Measurements from ENCODE around the gene CRIP2.

The CRIP2 gene

DNA sequence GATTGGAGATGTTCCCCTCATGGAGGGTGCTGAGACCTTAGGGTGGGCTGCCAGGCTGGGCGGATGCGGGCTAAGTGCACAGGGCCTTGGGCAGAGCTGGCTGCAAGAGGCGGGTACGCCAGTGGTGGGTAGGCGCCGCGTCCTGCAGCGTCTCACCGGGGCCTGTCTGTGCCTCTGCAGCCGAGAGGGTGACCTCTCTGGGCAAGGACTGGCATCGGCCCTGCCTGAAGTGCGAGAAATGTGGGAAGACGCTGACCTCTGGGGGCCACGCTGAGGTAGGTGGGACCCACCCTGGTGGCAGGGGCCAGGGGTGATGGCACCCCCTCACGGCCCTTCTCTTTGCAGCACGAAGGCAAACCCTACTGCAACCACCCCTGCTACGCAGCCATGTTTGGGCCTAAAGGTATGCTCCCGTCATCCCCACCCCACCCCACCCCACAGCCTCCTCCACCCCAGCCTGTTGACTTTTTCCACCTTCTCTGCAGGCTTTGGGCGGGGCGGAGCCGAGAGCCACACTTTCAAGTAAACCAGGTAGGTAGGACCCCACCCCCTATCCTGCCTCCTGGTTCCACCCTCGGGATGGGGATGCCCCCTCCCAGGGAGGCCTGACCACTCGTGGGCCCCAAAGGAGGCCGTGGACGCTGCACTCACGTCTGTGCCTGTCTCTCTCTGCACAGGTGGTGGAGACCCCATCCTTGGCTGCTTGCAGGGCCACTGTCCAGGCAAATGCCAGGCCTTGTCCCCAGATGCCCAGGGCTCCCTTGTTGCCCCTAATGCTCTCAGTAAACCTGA lies 13.6 kb downstream of the CRIP2 start:
- DNase-seq (ENCODE audit: low read depth) = no peak

DNA sequence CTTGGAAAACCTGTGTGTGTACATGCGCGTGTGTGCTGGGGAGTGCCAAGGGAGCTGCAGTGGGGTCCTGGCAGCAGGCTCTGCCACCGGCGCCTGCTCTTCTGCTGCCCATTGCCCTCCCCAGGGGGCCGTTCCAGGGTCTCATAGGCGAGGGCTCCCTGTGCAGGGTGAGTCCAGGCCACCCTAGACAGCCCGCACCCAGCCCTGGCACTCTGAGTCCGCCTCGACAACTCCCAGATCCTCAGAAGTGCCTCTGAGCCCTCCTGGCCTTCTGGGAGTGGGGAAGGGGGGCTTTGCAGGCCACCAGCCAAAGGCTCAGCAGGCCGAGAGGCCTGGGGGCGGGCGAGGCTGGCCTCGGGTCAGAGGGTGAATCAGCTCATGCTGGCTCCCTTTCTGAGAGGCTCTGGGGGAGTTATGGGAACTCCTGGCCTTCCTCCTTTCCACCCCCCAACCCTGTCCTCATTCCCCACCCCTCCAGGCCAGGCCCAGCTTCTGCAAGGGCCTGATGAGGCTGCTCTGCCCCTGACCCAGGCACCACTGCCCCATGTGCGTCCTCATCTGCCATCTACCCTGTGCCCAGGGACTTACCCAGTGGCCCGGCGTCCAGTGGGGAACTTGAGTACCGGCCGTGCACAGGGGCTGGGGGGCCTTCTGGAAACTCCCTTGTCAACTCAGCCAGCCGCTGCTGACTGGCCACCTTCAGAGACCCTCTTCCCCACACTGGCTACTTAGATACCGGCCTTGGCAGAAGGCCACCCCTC lies 14.3 kb downstream of the CRIP2 start:
- DNase-seq (ENCODE audit: low read depth) = no peak

GRCh38 chr14:105489542-105490266 lies 15.1 kb downstream of the CRIP2 start:
- peak; percentile 53 for DNase-seq (ENCODE audit: low read depth)

GRCh38 chr14:105490267-105490571 lies 15.6 kb downstream of the CRIP2 start:
- DNase-seq (ENCODE audit: low read depth) = no peak

- peak; percentile 98 for DNase-seq (ENCODE audit: low read depth)
Observed at GRCh38 chr14:105490572-105491365, 16.1 kb downstream of the CRIP2 start, which contains the start of gene TEDC1. Gene TEDC1 (plus strand): TSS chr14:105491246. CDS start chr14:105491376, 130 bp downstream.

DNA sequence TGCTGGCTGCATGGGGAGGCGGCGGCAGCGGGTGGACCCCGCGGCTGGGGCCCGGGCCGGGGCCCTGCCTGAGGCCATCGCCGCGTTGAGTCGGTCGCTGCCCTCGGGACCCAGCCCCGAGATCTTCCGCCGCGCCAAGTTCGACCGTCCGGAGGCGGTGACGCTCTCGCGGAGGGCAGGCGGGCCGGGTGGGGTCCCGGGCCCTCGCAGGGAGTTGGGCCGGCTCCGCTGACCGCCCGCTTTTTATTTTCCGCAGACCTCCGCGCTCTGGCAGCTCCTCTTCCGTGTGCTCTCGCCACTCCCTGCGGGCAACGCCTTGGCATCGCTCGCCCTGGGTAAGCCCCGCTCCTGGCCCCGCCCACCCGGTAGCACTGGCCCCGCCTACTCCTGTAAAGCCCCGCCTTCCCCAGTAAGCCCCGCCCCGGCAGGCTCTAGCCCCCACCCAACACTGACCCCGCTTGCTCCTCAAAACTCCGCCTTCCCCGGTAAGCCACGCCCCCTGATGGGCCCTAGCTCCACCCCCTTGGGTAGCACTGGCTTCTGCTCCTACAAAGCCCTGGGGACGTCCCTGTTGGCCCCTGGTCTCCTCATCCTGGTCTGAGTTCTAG lies 16.8 kb downstream of the CRIP2 start:
- peak; percentile 15 for DNase-seq (ENCODE audit: low read depth)

- DNase-seq (ENCODE audit: low read depth) = no peak
Observed at GRCh38 chr14:105492031-105492970, 17.7 kb downstream of the CRIP2 start.

- DNase-seq (ENCODE audit: low read depth) = no peak
Observed at GRCh38 chr14:105492971-105493871, 18.6 kb downstream of the CRIP2 start.

DNA sequence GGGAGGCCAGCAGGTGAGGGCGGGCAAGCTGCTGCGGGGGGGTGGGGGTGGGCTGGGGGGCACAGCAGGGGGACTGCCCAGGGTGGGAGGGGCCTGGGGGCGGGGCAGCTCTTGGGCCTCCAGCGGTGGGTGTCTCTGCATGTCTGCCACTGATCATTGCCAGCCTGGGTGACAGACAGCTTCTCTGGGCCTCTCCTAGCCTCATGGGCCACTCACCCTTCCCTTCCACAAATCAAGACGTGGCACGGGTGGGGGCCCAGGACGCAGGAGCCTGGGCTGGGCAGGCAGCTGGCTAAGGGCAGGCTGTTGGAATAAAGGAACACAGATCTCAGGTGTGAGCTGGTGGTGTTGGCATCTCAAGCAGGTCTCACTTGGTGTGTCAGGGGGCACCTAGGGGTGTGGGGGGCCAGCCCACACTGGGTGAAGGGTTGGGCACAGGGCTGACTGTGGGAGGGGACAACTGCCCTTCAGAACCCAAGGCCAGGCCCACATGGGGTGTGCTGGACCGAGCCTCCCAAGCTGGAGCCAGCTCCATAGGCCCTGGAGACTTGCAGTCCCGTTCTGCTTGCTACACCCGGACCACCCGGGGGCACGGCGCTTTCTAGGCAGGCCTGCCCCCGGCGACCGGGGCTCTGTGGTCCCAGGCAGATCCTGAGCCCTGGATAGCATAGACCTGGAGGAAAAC lies 19.4 kb downstream of the CRIP2 start:
- no peak for DNase-seq (ENCODE audit: low read depth)

GRCh38 chr14:105494606-105494929 lies 19.9 kb downstream of the CRIP2 start:
- no peak for DNase-seq (ENCODE audit: low read depth)

DNA sequence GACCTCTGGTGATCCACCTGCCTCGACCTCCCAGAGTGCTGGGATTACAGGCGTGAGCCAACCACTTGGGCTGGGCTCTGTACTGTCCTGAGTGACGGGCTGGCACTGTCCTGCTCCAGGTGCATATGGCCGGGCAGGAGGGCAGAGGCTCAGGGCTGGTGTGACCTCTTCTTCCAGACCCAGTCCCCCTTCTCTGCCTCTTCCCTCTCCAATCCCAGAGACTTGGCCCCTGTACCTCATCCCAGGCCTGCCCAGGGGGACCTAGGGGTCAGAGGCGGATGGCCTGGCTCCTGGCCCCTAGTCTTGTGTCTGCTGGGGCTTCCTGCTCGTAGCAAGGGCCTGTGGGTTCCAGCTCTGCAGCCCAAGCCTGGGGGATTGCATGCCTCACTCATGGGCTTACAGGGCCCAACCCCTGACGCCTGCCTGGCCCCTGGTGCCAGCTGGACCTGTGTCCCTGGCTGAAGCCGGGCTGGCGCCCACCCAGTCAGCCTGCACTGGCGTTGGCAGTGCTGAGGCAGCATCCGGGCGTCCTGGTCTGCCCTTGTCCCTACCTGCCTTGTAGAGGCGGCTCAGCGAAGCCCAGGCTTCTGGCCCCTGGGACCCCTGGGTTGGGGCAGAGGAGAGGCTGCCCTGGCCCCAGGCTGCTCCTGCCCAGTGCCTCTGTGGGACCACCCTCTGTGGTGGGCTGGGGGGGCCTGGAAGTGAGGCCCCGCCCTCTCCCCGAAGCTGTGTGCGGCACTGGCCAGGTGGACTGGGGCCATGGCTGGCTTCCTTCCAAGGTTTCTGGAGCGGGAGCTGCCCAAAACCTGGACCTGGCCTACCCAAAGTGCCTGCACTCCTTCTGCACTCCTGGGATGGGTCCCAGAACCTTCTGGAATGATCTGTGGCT lies 20.7 kb downstream of the CRIP2 start:
- DNase-seq (ENCODE audit: low read depth) = no peak

DNA sequence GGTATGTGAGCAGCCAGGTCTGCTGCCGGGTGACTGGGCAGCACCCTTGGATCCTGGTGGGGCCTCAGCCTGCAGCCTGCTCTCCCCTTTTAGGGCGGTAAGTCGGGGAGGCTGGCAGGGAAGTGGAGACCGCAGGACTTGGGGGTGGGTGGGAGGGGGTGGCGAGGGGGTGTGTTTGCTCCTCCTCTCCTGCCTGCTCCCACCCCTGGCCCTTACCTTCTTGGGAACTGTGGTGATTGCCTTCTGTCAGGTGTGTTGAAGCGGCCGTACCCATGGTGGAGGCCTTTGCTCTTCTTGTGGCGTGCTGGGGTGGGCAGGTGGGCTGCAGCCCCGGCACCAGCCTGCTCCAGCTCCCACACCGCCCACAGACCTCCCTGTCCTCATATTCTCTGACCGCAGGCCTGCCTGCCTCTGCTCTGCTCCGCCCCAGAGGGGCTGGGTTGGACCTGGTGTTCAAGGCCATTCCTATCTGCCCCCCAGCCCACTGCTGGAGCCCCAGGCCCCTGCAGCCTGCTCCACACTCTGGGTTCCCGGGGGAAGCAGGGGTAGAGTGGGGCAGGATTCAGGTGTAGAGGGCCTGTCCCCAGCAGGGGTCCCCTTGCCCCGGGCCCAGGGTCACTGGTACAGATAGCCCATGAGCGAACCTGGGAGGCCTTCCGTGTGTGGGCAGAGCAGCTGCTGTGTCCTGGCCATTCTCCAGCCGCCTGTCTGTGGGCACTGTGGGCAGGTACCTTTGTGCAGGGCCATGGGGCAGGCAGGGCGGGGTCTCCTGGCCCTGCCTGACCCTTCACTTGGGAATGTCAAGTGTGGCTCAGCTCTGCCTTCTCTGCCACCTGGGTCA lies 21.6 kb downstream of the CRIP2 start:
- no peak for DNase-seq (ENCODE audit: low read depth)

DNA sequence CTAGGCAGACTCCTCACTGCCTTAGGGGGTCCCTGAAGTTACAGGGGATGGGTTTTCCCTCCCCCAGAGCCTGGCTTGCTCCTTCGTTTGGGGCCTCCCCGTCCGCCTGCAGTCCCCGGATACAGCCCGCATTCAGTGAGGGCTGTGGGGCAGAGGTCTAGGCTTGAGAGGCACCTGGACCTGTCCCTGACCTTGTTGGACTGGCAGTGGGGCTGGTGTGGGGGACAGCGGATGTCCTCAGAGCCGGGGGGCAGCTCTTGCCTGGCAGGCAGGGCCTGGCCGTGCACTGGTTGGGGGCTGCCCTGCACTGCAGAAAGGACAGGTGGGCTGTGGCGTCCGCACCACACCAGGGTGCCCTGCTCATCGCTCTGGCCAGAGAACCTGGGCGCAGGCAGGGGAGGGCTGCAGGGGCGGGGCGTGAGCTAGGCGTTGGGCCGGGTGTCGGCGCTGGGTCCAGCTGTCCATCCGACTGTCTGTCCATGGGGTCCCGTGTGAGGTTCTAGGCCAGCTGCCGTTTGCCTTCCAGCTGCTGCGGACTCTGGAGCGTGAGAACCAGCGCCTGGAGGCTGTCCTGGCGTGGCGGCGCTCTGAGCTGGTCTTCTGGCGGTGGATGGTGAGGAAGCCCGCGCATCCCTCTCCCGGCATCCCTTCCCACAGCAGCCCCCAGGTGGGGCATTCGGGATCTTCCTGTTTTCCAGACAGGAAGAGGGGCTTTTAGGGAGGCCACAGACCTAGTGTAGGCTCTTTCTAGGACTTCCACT lies 22.4 kb downstream of the CRIP2 start:
- DNase-seq (ENCODE audit: low read depth) = no peak

- DNase-seq (ENCODE audit: low read depth) = no peak
Observed at GRCh38 chr14:105497671-105498429, 23.2 kb downstream of the CRIP2 start.
